Pulmonary artery endothelial cell (primary cell): Measurements from ENCODE around the gene LRRFIP2. TPM values are rescaled to one million over a fixed set of nuclear protein-coding genes. Genes with fewer than 3 reads are reported as not detected.
"Not testable (repeated sequence)": the region's sequence is repeated elsewhere in the genome, so short reads cannot be mapped to it uniquely, and the experiment has no call there.

Experiments
- DNase-seq: peaks from one replicate; pipeline ENCODE4 v3.0.0-alpha.2; 2011; ENCODE audit warnings: low read depth, low spot score
- total RNA-seq: library from RNA; depleted of rRNA; stranded (reverse); fragments of >200 nt; gene quantifications from 2 replicates; pipeline ENCODE4 v1.2.3, GENCODE V29; 2014

The LRRFIP2 gene
- total RNA-seq, 1 donor from 2014 or later: 61.3 TPM

GRCh38 chr3:37071921-37072320 is 102.5 kb downstream of the LRRFIP2 start:
- no peak for DNase-seq

GRCh38 chr3:37068031-37068430 is 106.4 kb downstream of the LRRFIP2 start:
- no peak for DNase-seq

GRCh38 chr3:37067577-37067976 is 106.8 kb downstream of the LRRFIP2 start:
- no peak for DNase-seq

- DNase-seq: no peak
Observed at GRCh38 chr3:37064747-37065146, 109.6 kb downstream of the LRRFIP2 start.

- no peak for DNase-seq
Observed at GRCh38 chr3:37058117-37058516, 116.3 kb downstream of the LRRFIP2 start.

- no peak for DNase-seq
Observed at GRCh38 chr3:37056826-37057225, 117.6 kb downstream of the LRRFIP2 start.

GRCh38 chr3:37055077-37055476 is 119.3 kb downstream of the LRRFIP2 start:
- not testable (repeated sequence) for DNase-seq

GRCh38 chr3:37054370-37054769 is 120.0 kb downstream of the LRRFIP2 start:
- peak; percentile 8 for DNase-seq

GRCh38 chr3:37053753-37054152 is 120.6 kb downstream of the LRRFIP2 start:
- DNase-seq: no peak

- DNase-seq: no peak
Observed at GRCh38 chr3:37053337-37053736, 121.0 kb downstream of the LRRFIP2 start.

- no peak for DNase-seq
Observed at GRCh38 chr3:37052860-37053259, 121.5 kb downstream of the LRRFIP2 start.

GRCh38 chr3:37050282-37050681 is 124.1 kb downstream of the LRRFIP2 start:
- no peak for DNase-seq

- not testable (repeated sequence) for DNase-seq
Observed at GRCh38 chr3:37042712-37043111, 131.7 kb downstream of the LRRFIP2 start.

GRCh38 chr3:37041546-37042195 is 132.7 kb downstream of the LRRFIP2 start:
- DNase-seq: no peak

- DNase-seq: no peak
Observed at GRCh38 chr3:37040231-37040630, 134.2 kb downstream of the LRRFIP2 start.

GRCh38 chr3:37039161-37039846 is 135.1 kb downstream of the LRRFIP2 start:
- no peak for DNase-seq

GRCh38 chr3:37037352-37037751 is 137.0 kb downstream of the LRRFIP2 start:
- no peak for DNase-seq

GRCh38 chr3:37032961-37033360 is 141.4 kb downstream of the LRRFIP2 start:
- no peak for DNase-seq

- DNase-seq: no peak
Observed at GRCh38 chr3:37031096-37031682, 143.2 kb downstream of the LRRFIP2 start.

- DNase-seq: no peak
Observed at GRCh38 chr3:37030588-37030987, 143.8 kb downstream of the LRRFIP2 start.

- no peak for DNase-seq
Observed at GRCh38 chr3:37029516-37030163, 144.7 kb downstream of the LRRFIP2 start.

GRCh38 chr3:37029111-37029510 is 145.3 kb downstream of the LRRFIP2 start:
- DNase-seq: no peak
